CD4-positive, alpha-beta T cell (primary cell): ENCODE results near the gene TTLL11. TPM values are rescaled to one million over a fixed set of nuclear protein-coding genes. Genes with fewer than 3 reads are reported as not detected.

ENCODE experiments used
- ATAC-seq: fragments of 200-7000 bp; cut with Tn5 transposase; one replicate; pipeline ENCODE4 v1.10.0; 2022; ENCODE audit warnings: mild to moderate bottlenecking; ENCODE audit not compliant: poor library complexity
- CTCF ChIA-PET: fragments of 350-600 bp; sonication (Branson Sonifier 250); formaldehyde crosslinking; loops from one replicate; lab custom pipeline; 2021; ENCODE audit warnings: antibody characterized with exemption, inconsistent platforms; lab: Charles Lee
- POLR2A ChIA-PET: fragments of 350-600 bp; sonication (Branson Sonifier 250); formaldehyde crosslinking; loops from one replicate; lab custom pipeline; 2021; ENCODE audit warnings: antibody characterized with exemption, inconsistent platforms; lab: Charles Lee
- DNase-seq, 14 experiments: peaks; one replicate each; pipeline ENCODE4 v3.0.0-alpha.2; 2013 to 2020; ENCODE audit warnings: mixed read lengths in 2 of 14
- H3K27ac ChIP-seq, 2 donors: one replicate each; pipeline versions ENCODE4 v1.5.1 to v1.7.0; 2013; ENCODE audit warnings: low read length in 2 of 2, low read depth in 1 of 2, mild to moderate bottlenecking in 1 of 2
- H3K27me3 ChIP-seq, 2 experiments: 1 replicate in 1 of 2; 2 replicates in 1 of 2; pipeline versions ENCODE4 v1.6.1 to v1.7.0; 2013; ENCODE audit warnings: low read length in 2 of 2, control low read depth in 1 of 2, mild to moderate bottlenecking in 1 of 2, moderate library complexity in 1 of 2; ENCODE audit not compliant: insufficient read depth in 2 of 2, control insufficient read depth in 1 of 2
- H3K36me3 ChIP-seq: one replicate; pipeline ENCODE4 v1.6.1; 2013; ENCODE audit warnings: low read length, control low read depth; ENCODE audit not compliant: insufficient read depth
- H3K4me1 ChIP-seq: one replicate; pipeline ENCODE4 v1.6.1; 2013; ENCODE audit warnings: low read length, control low read depth; ENCODE audit not compliant: insufficient read depth
- H3K4me3 ChIP-seq: one replicate; pipeline ENCODE4 v1.5.1; 2013; ENCODE audit warnings: mild to moderate bottlenecking, low read length, moderate library complexity
- H3K9me3 ChIP-seq, 2 experiments: 1 replicate in 1 of 2; 2 replicates in 1 of 2; pipeline versions ENCODE4 v1.6.1 to v1.7.0; 2013; ENCODE audit warnings: low read length in 2 of 2, mild to moderate bottlenecking in 2 of 2, control low read depth in 1 of 2, moderate library complexity in 1 of 2; ENCODE audit not compliant: control insufficient read depth in 1 of 2, insufficient read depth in 1 of 2
- H3K27ac Mint-ChIP-seq: one replicate; pipeline ENCODE4 v1.8.0; 2020; ENCODE audit warnings: mixed read lengths
- H3K27me3 Mint-ChIP-seq: one replicate; pipeline ENCODE4 v1.8.0; 2021; ENCODE audit warnings: mixed read lengths
- H3K36me3 Mint-ChIP-seq: one replicate; pipeline ENCODE4 v1.8.0; 2021; ENCODE audit warnings: low read depth, mixed read lengths
- H3K4me1 Mint-ChIP-seq: one replicate; pipeline ENCODE4 v1.8.0; 2021; ENCODE audit warnings: low read depth, mixed read lengths
- H3K4me3 Mint-ChIP-seq: one replicate; pipeline ENCODE4 v1.8.0; 2020; ENCODE audit warnings: mild to moderate bottlenecking, mixed read lengths
- H3K9me3 Mint-ChIP-seq: one replicate; pipeline ENCODE4 v1.8.0; 2020; ENCODE audit warnings: mixed read lengths
- intact Hi-C, 2 experiments: fragments of 100-400 bp; cut with DNase I in 1 of 2; cut with micrococcal nuclease in 1 of 2; formaldehyde crosslinking; loops; one replicate each; pipeline versions ENCODE4 v1.15.1 to v1.9.0; 2023 to 2025; cut with DNase I, micrococcal nuclease
- total RNA-seq, 174 experiments: library from RNA in 2 of 174; stranded (reverse) in 2 of 174; gene quantifications; one replicate each; pipeline ENCODE4 v1.2.3 and lab custom pipeline; 2021 to 2026
- TF ChIP-seq, protein P1 (sequence below): fragments of 200-600 bp; IDR thresholded peaks from one replicate; pipeline ENCODE4 v1.8.0; 2022; ENCODE audit warnings: antibody characterized with exemption, mild to moderate bottlenecking

TTLL11 gene
- total RNA-seq, 2 experiments from 2014 or later, result 1.6 to 2.3 TPM

DNA sequence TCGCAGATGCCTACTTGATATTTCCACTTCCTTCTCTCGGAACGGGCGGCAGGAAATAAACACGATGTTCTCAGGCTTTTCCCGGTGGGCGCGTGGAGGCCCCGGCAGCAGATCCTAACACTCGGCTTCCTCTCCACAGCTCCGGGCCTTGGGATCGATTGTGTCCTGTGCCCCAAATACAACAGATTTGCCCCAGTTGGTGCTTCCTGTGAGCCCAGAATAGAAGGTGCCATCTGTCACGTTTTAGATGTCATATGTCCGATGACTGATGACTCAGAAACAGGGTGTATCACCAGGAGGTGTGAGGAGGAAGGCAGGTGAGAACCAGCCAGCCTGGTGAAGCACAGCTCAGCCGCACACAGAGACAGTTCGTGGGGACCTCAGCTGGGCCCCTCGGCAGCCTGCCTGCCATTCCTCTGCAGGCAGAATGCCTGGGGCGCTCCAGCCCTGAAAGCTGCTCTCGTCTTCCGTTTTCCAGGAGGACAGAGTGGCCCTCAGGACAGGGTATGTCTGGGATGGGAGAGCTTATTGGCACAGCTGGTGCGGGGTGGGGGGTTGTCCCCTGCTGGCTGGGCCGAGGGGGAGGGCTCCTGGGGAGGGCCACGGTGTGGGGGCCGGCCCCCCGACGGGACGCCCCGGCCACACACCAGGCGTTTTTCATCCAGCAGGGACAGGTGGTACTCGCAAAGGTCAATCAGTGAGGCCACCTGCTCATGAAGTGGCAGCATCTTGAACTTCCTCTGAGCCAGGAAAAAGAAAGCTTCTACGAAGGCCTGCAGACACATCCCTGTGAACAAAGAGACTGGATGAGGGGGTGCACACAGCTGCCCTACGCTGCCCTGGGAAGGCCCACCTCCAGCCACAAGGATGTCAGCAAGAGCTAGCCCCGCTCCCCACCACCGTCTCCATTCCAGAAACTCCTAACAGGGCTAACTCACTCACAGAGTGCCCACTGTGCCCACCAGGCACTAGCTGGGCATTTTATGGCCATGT is 270.7 kb downstream of the TTLL11 start:
- ATAC-seq, result no peak
- no peaks in the 10 kb centered on the region for H3K4me1 Mint-ChIP-seq
- CTCF ChIA-PET, result no interaction called here
- H3K4me3 Mint-ChIP-seq, result no peak overlapping the region
- H3K27me3 Mint-ChIP-seq, result no peaks in the 10 kb centered on the region
- POLR2A ChIA-PET, result no interaction called here
- Histone ChIP-seq H3K9me3 (no peaks in the 10 kb centered on the region), H3K27me3 (no peaks in the 10 kb centered on the region), H3K27ac (no peak overlapping the region), H3K4me1 (no peaks in the 10 kb centered on the region), H3K36me3 (no peaks in the 10 kb centered on the region), H3K4me3 (no peak overlapping the region)
- intact Hi-C loops, result no loop called here
- H3K9me3 Mint-ChIP-seq, result no peaks in the 10 kb centered on the region
- TF ChIP-seq, protein P1, sequence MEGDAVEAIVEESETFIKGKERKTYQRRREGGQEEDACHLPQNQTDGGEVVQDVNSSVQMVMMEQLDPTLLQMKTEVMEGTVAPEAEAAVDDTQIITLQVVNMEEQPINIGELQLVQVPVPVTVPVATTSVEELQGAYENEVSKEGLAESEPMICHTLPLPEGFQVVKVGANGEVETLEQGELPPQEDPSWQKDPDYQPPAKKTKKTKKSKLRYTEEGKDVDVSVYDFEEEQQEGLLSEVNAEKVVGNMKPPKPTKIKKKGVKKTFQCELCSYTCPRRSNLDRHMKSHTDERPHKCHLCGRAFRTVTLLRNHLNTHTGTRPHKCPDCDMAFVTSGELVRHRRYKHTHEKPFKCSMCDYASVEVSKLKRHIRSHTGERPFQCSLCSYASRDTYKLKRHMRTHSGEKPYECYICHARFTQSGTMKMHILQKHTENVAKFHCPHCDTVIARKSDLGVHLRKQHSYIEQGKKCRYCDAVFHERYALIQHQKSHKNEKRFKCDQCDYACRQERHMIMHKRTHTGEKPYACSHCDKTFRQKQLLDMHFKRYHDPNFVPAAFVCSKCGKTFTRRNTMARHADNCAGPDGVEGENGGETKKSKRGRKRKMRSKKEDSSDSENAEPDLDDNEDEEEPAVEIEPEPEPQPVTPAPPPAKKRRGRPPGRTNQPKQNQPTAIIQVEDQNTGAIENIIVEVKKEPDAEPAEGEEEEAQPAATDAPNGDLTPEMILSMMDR, result no peak
- H3K27ac Mint-ChIP-seq, result no peak overlapping the region
- DNase-seq, result peak in 1 of 14 experiments; percentile 10
- no peaks in the 10 kb centered on the region for H3K36me3 Mint-ChIP-seq

DNA sequence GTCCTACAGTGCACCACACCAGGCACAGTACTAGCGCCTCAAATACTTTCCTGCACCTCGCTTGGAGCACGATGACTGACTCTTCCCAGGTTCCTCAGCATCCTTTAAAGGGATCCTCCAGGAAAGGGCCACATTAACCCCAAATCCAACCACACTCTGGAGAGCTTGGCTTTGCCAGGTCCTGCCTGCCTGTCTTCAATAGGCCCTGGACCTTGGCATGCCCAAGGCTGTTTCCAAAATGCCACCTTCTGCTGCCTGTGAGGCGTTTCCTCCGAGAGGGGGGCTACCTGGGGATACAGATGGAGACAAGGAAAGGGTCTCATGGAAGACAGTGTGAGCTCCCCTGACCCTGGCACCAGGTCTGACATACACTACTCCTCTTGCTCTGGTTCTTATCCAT is 271.8 kb downstream of the TTLL11 start:
- Histone ChIP-seq H3K27me3 (no peaks in the 10 kb centered on the region), H3K27ac (no peak overlapping the region), H3K4me3 (no peak overlapping the region), H3K9me3 (no peaks in the 10 kb centered on the region), H3K4me1 (no peaks in the 10 kb centered on the region), H3K36me3 (no peaks in the 10 kb centered on the region)
- Mint-ChIP-seq H3K9me3 (no peaks in the 10 kb centered on the region), H3K4me3 (no peak overlapping the region), H3K4me1 (no peaks in the 10 kb centered on the region), H3K27me3 (no peaks in the 10 kb centered on the region), H3K36me3 (no peaks in the 10 kb centered on the region), H3K27ac (no peak overlapping the region)
- DNase-seq (no peak), ATAC-seq (no peak)
- intact Hi-C loops, result no loop called here
- ChIA-PET CTCF (no interaction called here), POLR2A (no interaction called here)
- TF ChIP-seq, protein P1, result no peak

DNA sequence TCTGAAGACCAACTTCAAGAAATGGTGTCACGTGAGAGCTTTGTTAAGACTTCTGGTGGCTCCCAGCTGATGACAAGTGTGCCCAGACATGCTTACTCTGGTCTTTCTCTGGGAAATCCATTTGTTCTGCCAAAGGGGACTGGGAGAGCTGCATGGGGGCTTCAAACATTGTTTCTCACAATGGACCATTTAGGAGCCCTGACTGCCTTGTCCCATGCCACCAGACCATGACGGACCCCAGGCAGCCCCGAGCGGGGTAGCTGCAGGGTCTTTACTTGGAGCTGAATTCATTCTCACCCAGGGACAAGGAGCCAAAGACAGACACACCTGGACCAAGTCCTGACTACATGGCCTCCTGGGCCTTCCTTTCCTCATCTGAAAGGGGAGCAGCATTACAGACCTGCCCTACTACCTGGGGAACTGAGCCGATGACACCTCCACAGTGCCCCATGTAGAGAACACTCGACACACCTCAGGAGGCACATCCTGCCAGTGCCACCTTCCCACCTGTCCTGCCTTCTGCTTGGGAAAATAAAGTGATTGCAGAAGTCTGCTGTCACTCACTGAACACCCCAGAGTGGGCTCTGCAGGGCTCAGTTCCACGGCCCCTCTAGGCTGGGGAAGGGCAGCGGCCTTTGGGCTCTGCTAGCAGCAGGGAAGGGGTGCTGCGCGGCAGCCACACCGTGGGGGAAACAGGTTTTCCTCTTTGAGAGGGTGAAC is 272.7 kb downstream of the TTLL11 start:
- ChIA-PET CTCF (no interaction called here), POLR2A (no interaction called here)
- Mint-ChIP-seq H3K4me3 (no peak overlapping the region), H3K36me3 (no peaks in the 10 kb centered on the region), H3K9me3 (no peaks in the 10 kb centered on the region), H3K27ac (no peak overlapping the region), H3K4me1 (no peaks in the 10 kb centered on the region), H3K27me3 (no peaks in the 10 kb centered on the region)
- TF ChIP-seq, protein P1, result no peak
- DNase-seq (no peak), ATAC-seq (no peak)
- Histone ChIP-seq H3K36me3 (no peaks in the 10 kb centered on the region), H3K27me3 (no peaks in the 10 kb centered on the region), H3K4me3 (no peak overlapping the region), H3K9me3 (no peaks in the 10 kb centered on the region), H3K4me1 (no peaks in the 10 kb centered on the region), H3K27ac (no peak overlapping the region)
- intact Hi-C loops, result no loop called here
